ENCODE data around the gene PKD2. TPM values are rescaled to one million over a fixed set of nuclear protein-coding genes. Genes with fewer than 3 reads are reported as not detected.

Gene PKD2
- total RNA-seq, 1 experiment from 2014 or later, result 38.4 TPM

GRCh38 chr4:88010966-88011365 is 3.5 kb downstream of the PKD2 start:
- Histone ChIP-seq H3K79me2 (ENCODE audit: insufficient read depth, low read length) (peaks cover 35% of the 10 kb centered on the region; the same call in 1 of the 2 replicates), H3T11ph (ENCODE audit: low read length) (no peak overlapping the region), H3K4ac (ENCODE audit: low read depth, low read length) (no peak overlapping the region), H2AK5ac (ENCODE audit: insufficient read length, low read length) (no peak overlapping the region), H3K9ac (ENCODE audit: extremely low read depth, insufficient read length, low read length) (peak overlapping the region; percentile 2), H3K9me3 (ENCODE audit: control insufficient read depth, low read depth, low read length) (no peaks in the 10 kb centered on the region), H2BK20ac (ENCODE audit: low read depth, low read length, poor library complexity, severe bottlenecking) (no peak overlapping the region), H3K56ac (ENCODE audit: insufficient read length, low read depth, low read length) (no peak overlapping the region), H3K79me1 (ENCODE audit: insufficient read depth, low read depth, low read length, poor library complexity, severe bottlenecking) (peaks cover 6% of the 10 kb centered on the region), H2BK120ac (ENCODE audit: low read depth, low read length, poor library complexity, severe bottlenecking) (no peak overlapping the region), H3K4me2 (ENCODE audit: insufficient read depth, insufficient read length, low read length) (peak overlapping the region; percentile 32), H3K27ac (ENCODE audit: insufficient read length, low read depth, low read length) (peak overlapping the region; percentile 7), H3K23ac (ENCODE audit: insufficient read length, low read depth, low read length) (no peak overlapping the region), H2BK15ac (ENCODE audit: low read depth, low read length) (no peak overlapping the region), H3K23me2 (ENCODE audit: insufficient read length, low read depth, low read length, poor library complexity, severe bottlenecking) (peaks cover 5% of the 10 kb centered on the region), H4K20me1 (ENCODE audit: control insufficient read depth, insufficient read depth, insufficient read length) (no peaks in the 10 kb centered on the region), H3K14ac (ENCODE audit: insufficient read depth, low read length) (no peak overlapping the region), H2AFZ (ENCODE audit: low read length) (no peak overlapping the region), H2BK5ac (ENCODE audit: insufficient read length, low read length) (no peak overlapping the region), H3K27me3 (ENCODE audit: insufficient read depth, low read length) (peaks cover 3% of the 10 kb centered on the region), H3K4me1 (ENCODE audit: insufficient read depth, low read length) (peaks cover 14% of the 10 kb centered on the region; the same call in 1 of the 2 replicates), H4K91ac (ENCODE audit: insufficient read length, low read depth, low read length) (no peak overlapping the region), H2BK12ac (ENCODE audit: insufficient read length, low read depth, low read length) (no peak overlapping the region), H4K5ac (ENCODE audit: insufficient read length, low read depth, low read length) (no peak overlapping the region), H4K8ac (replicated peaks; ENCODE audit: insufficient read length, low read depth, low read length) (no peak overlapping the region), H3K18ac (ENCODE audit: insufficient read length, low read depth, low read length) (no peak overlapping the region)
- peaks cover 0 to 2% of the 10 kb centered on the region in 2 experiments; a peak in 1 of 5 replicates for H3K9me3 Mint-ChIP-seq
- peaks cover 12% of the 10 kb centered on the region for H3K27me3 Mint-ChIP-seq (ENCODE audit: low read depth)
- peak overlapping the region in 1 of 2 experiments; percentile 22; a peak in 3 of 5 replicates for H3K4me3 Mint-ChIP-seq
- no CpG with 5 or more reads among the region's 2 CpGs for whole genome bisulfite sequencing (ENCODE audit: extremely low coverage, insufficient read length, low lambda C conversion rate)
- no peak for TF ChIP-seq CTCF (conservative IDR thresholded peaks at IDR 0.05)
- no peak for DNase-seq
- H3K4me1 Mint-ChIP-seq, result peaks cover 59 to 67% of the 10 kb centered on the region in 2 experiments
- H3K27ac Mint-ChIP-seq, result peak overlapping the region in 1 of 3 experiments; percentile 19; a peak in 1 of 7 replicates
- H3K36me3 Mint-ChIP-seq (ENCODE audit: insufficient read depth in 1 of 3, low read depth in 3 of 3), result peaks cover 0 to 4% (median 2%) of the 10 kb centered on the region in 3 experiments; a peak in 2 of 7 replicates
